Measurements from ENCODE around the gene XRCC5.
A peak's percentile ranks its signal among the peaks of the same experiment; 100 is the strongest.
"Not testable (repeated sequence)": the region's sequence is repeated elsewhere in the genome, so short reads cannot be mapped to it uniquely, and the experiment has no call there.

XRCC5 gene

GRCh38 chr2:216075510-216076485, 33.4 kb upstream of the XRCC5 start:
- Histone ChIP-seq H3K9me3 (ENCODE audit: severe bottlenecking) (no peaks in the 10 kb centered on the region), H3K4me3 (ENCODE audit: low read depth, low read length) (no peak overlapping the region), H3K36me3 (peaks cover 8% of the 10 kb centered on the region; the same call in 1 of the 2 replicates), H3K27me3 (ENCODE audit: insufficient read depth, low read depth, severe bottlenecking) (no peaks in the 10 kb centered on the region), H3K27ac (no peak overlapping the region)
- DNase-seq: no peak
- TF ChIP-seq CTCF (IDR thresholded peaks at IDR 0.05; ENCODE audit: low read depth, low read length): no peak

GRCh38 chr2:216078776-216079175, 30.4 kb upstream of the XRCC5 start:
- no peak for TF ChIP-seq CTCF (IDR thresholded peaks at IDR 0.05; ENCODE audit: low read depth, low read length)
- no peak for DNase-seq
- H3K36me3 ChIP-seq: peaks cover 4% of the 10 kb centered on the region; the same call in 1 of the 2 replicates
- H3K9me3 ChIP-seq (ENCODE audit: severe bottlenecking): no peaks in the 10 kb centered on the region
- no peaks in the 10 kb centered on the region for H3K27me3 ChIP-seq (ENCODE audit: insufficient read depth, low read depth, severe bottlenecking)
- H3K27ac ChIP-seq: no peak overlapping the region
- no peak overlapping the region for H3K4me3 ChIP-seq (ENCODE audit: low read depth, low read length)

- not testable (repeated sequence) for H3K4me3 ChIP-seq (ENCODE audit: low read depth, low read length); H3K36me3 ChIP-seq; H3K27ac ChIP-seq; H3K9me3 ChIP-seq (ENCODE audit: severe bottlenecking); DNase-seq; H3K27me3 ChIP-seq (ENCODE audit: insufficient read depth, low read depth, severe bottlenecking)
Observed at GRCh38 chr2:216080048-216080447, 29.1 kb upstream of the XRCC5 start.

- DNase-seq: no peak
- TF ChIP-seq CTCF (IDR thresholded peaks at IDR 0.05; ENCODE audit: low read depth, low read length): no peak
- Histone ChIP-seq H3K9me3 (ENCODE audit: severe bottlenecking) (no peaks in the 10 kb centered on the region), H3K36me3 (0 out of 2 replicates have a peak, but pooled peaks cover 4% of the 10 kb centered on the region), H3K27ac (peak overlapping the region; percentile 90), H3K27me3 (ENCODE audit: insufficient read depth, low read depth, severe bottlenecking) (no peaks in the 10 kb centered on the region), H3K4me3 (ENCODE audit: low read depth, low read length) (peak overlapping the region; percentile 91)
Observed at GRCh38 chr2:216081012-216081411, 28.1 kb upstream of the XRCC5 start.

- DNase-seq: peak; percentile 90
- Histone ChIP-seq H3K36me3 (no peaks in the 10 kb centered on the region), H3K27me3 (ENCODE audit: insufficient read depth, low read depth, severe bottlenecking) (no peaks in the 10 kb centered on the region), H3K9me3 (ENCODE audit: severe bottlenecking) (no peaks in the 10 kb centered on the region), H3K27ac (peak within 1 kb of the TSS; percentile 90), H3K4me3 (ENCODE audit: low read depth, low read length) (peak within 1 kb of the TSS; percentile 91)
- TF ChIP-seq CTCF (IDR thresholded peaks at IDR 0.05; ENCODE audit: low read depth, low read length): no peak
Observed at GRCh38 chr2:216081487-216082116, 27.5 kb upstream of the XRCC5 start, which contains the start of the genes PECR and TMEM169. TSS of gene PECR (minus strand) at chr2:216081809. CDS start at chr2:216081741, 68 bp downstream. TSS of gene TMEM169 (plus strand) at chr2:216081919. CDS start at chr2:216095964, 14,045 bp downstream.

- Histone ChIP-seq H3K36me3 (no peaks in the 10 kb centered on the region), H3K4me3 (ENCODE audit: low read depth, low read length) (peak overlapping the region; percentile 91), H3K9me3 (ENCODE audit: severe bottlenecking) (no peaks in the 10 kb centered on the region), H3K27me3 (ENCODE audit: insufficient read depth, low read depth, severe bottlenecking) (no peaks in the 10 kb centered on the region), H3K27ac (peak overlapping the region; percentile 90)
- TF ChIP-seq CTCF (IDR thresholded peaks at IDR 0.05; ENCODE audit: low read depth, low read length): no peak
- peak; percentile 31 for DNase-seq
Observed at GRCh38 chr2:216082117-216082711, 26.9 kb upstream of the XRCC5 start.

All from WERI-Rb-1 (cell line).